Epithelial cell of alveolus of lung (primary cell): ENCODE measurements around the gene RTL10. TPM values are rescaled to one million over a fixed set of nuclear protein-coding genes. Genes with fewer than 3 reads are reported as not detected.

ENCODE experiments used
- total RNA-seq: library from RNA; depleted of rRNA; stranded (reverse); fragments of >200 nt; gene quantifications from 2 replicates; pipeline ENCODE4 v1.2.1, GENCODE V29; 2015

Gene RTL10
- total RNA-seq = 11.1 and 12.2 TPM in 2 replicates

DNA sequence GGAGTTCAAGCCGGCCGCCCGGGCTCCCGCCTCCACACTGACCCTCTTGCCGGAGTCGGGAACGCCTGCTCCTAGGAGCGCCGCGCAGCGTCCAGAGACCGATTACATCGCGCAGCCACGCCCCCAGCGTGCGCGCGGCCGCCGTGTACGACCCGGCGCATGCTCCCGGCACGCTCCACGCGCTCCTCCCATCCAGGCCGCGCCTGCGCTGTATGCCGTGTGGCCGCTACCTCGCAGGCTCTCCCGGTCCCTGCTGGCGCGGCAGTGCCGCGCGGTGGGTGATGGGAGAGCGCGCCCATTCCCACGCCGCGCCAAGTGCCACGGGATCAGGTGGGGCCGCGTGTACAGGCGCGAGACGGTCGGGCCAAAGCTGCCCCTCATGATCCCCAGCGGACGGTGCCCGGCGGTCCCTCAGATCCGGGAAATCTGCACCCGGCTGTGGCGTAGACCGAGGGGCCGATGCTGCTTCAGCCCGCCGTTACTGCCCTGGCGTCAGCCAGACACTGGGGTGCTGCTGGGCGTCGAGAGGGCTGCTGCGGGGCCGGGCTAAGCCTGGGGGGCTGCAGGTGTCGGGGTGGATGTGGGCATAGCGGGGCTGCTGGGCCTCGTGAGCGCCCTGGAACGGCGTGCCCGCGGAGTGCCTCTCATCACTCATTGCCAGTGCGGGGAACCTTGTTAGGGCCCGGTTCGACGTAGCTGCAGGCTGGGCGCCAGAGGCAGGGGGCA lies at the start of gene RTL10, which contains the start of gene GNB1L:
RTL10 (minus strand) TSS at position 97 of the 726 bp plus-strand sequence. CDS start 2,613 bp downstream, outside the sequence.
GNB1L (minus strand) TSS at position 97 of the 726 bp plus-strand sequence. CDS start 33,519 bp downstream, outside the sequence.

Other genes starting within 250 kb of the RTL10 start
- 23.3 and 31.2 TPM in 2 replicates for gene SEPTIN5, start 140.4 kb downstream of the RTL10 start, total RNA-seq
- gene GP1BB, start 131.3 kb downstream of the RTL10 start, total RNA-seq = 2.3 and 7.1 TPM in 2 replicates
- 0.24 and 0.65 TPM in 2 replicates for gene TBX1, start 94.1 kb downstream of the RTL10 start, total RNA-seq
- gene GNB1L, start within 50 bp of the RTL10 start, total RNA-seq = 10.9 and 13.6 TPM in 2 replicates
- gene COMT, start 86.9 kb upstream of the RTL10 start, total RNA-seq = 279 and 286 TPM in 2 replicates
- gene TXNRD2, start 86.9 kb upstream of the RTL10 start, total RNA-seq = 14.9 and 21.2 TPM in 2 replicates
- 8.8 and 13.3 TPM in 2 replicates for gene ARVCF, start 161.9 kb upstream of the RTL10 start, total RNA-seq
- gene TANGO2, start 166.2 kb upstream of the RTL10 start, total RNA-seq = 19.1 and 20.1 TPM in 2 replicates
- gene DGCR8, start 225.4 kb upstream of the RTL10 start, total RNA-seq = 12.8 and 13.6 TPM in 2 replicates